Endodermal cell (in vitro differentiated cells): Measurements from ENCODE around the gene CELA1. TPM values are rescaled to one million over a fixed set of nuclear protein-coding genes. Genes with fewer than 3 reads are reported as not detected.
A peak's percentile ranks its signal among the peaks of the same experiment; 100 is the strongest.

Experiments used
- DNase-seq: peaks from one replicate; pipeline ENCODE4 v3.0.0-alpha.2; 2017
- H3K27ac ChIP-seq: 2 replicates; pipeline ENCODE4 v1.5.1; 2013; ENCODE audit warnings: mild to moderate bottlenecking, low read depth, low read length, moderate library complexity
- H3K27me3 ChIP-seq: 2 replicates; pipeline ENCODE4 v1.6.1; 2013; ENCODE audit warnings: mild to moderate bottlenecking, low read length, moderate library complexity; ENCODE audit not compliant: insufficient read depth, control insufficient read depth, poor library complexity, severe bottlenecking
- H3K36me3 ChIP-seq: 2 replicates; pipeline ENCODE4 v1.7.0; 2013; ENCODE audit warnings: mild to moderate bottlenecking, low read length, moderate library complexity; ENCODE audit not compliant: control insufficient read depth, insufficient read depth
- H3K4me1 ChIP-seq: one replicate; pipeline ENCODE4 v1.7.0; 2013; ENCODE audit warnings: low read length; ENCODE audit not compliant: control insufficient read depth, insufficient read depth
- H3K4me3 ChIP-seq: 2 replicates; pipeline ENCODE4 v1.5.1; 2013; ENCODE audit warnings: mild to moderate bottlenecking, low read length, moderate library complexity
- H3K9ac ChIP-seq: 2 replicates; pipeline ENCODE4 v1.6.1; 2013; ENCODE audit warnings: mild to moderate bottlenecking, low read length, moderate library complexity; ENCODE audit not compliant: poor library complexity, severe bottlenecking; ENCODE audit errors: extremely low read depth
- H3K9me3 ChIP-seq: 2 replicates; pipeline ENCODE4 v1.6.1; 2013; ENCODE audit warnings: mild to moderate bottlenecking, low read length, moderate library complexity; ENCODE audit not compliant: control insufficient read depth
- H3K27ac Mint-ChIP-seq: 2 replicates; pipeline ENCODE4 v1.8.0; 2020; ENCODE audit warnings: mixed read lengths
- H3K27me3 Mint-ChIP-seq: 2 replicates; pipeline ENCODE4 v1.8.0; 2021; ENCODE audit warnings: mild to moderate bottlenecking, mixed read lengths; ENCODE audit not compliant: insufficient read depth
- H3K36me3 Mint-ChIP-seq: 2 replicates; pipeline ENCODE4 v1.8.0; 2020; ENCODE audit warnings: low read depth, mixed read lengths
- H3K4me1 Mint-ChIP-seq: 2 replicates; pipeline ENCODE4 v1.8.0; 2020; ENCODE audit warnings: mixed read lengths
- H3K4me3 Mint-ChIP-seq: 2 replicates; pipeline ENCODE4 v1.8.0; 2020; ENCODE audit warnings: mild to moderate bottlenecking, moderate library complexity, mixed read lengths
- H3K9me3 Mint-ChIP-seq: 2 replicates; pipeline ENCODE4 v1.8.0; 2020; ENCODE audit warnings: mild to moderate bottlenecking, mixed read lengths
- CTCF ChIP-seq: fragments of 200-600 bp; sonication (generic); conservative IDR thresholded peaks from 2 replicates; pipeline ENCODE4 v1.5.0; 2021; ENCODE audit warnings: antibody characterized with exemption, mild to moderate bottlenecking
- WGBS, 2 experiments: methylation state at CpG; one replicate each; pipeline versions ENCODE4 v1.1.5 to v1.1.7; 2013; ENCODE audit warnings: missing lambda C conversion rate in 2 of 2, mixed read lengths in 1 of 2; ENCODE audit not compliant: insufficient coverage in 1 of 2, insufficient read length in 1 of 2; 5-methylcytosine and 5-hydroxymethylcytosine counted together
- total RNA-seq, 2 donors: library from RNA; stranded (reverse); fragmentation: NEBNext Ultra II Directional in 1 of 2; extraction: Animal tissue kit (Norgen Biotek cat#: 25700) in 1 of 2; gene quantifications; 2 replicates in 1 of 2; 3 replicates in 1 of 2; pipeline ENCODE4 v1.2.1, GENCODE V29; 2021

CELA1 gene
- total RNA-seq, 2 donors from 2014 or later, result not detected

GRCh38 chr12:51392556-51393237, 46.2 kb upstream of the CELA1 start:
- H3K9ac ChIP-seq, result peak overlapping the region; percentile 79
- Mint-ChIP-seq H3K4me1 (peaks cover 39% of the 10 kb centered on the region), H3K36me3 (peaks cover 16% of the 10 kb centered on the region), H3K27ac (peak overlapping the region; percentile 72), H3K4me3 (peak overlapping the region; percentile 87), H3K27me3 (peaks cover 13% of the 10 kb centered on the region), H3K9me3 (no peaks in the 10 kb centered on the region)
- peaks cover 15% of the 10 kb centered on the region for H3K27me3 ChIP-seq
- peaks cover 6% of the 10 kb centered on the region for H3K36me3 ChIP-seq
- peak overlapping the region; percentile 90 for H3K4me3 ChIP-seq
- H3K9me3 ChIP-seq, result no peaks in the 10 kb centered on the region
- TF ChIP-seq CTCF, result no peak
- H3K4me1 ChIP-seq, result peaks cover 10% of the 10 kb centered on the region
- 27 to 28% methylated on average over 11 to 22 of the region's 22 CpGs for WGBS, 2 experiments
- H3K27ac ChIP-seq, result no peak overlapping the region
- DNase-seq, result peak; percentile 88

GRCh38 chr12:51391283-51392123, 45.0 kb upstream of the CELA1 start, which contains the start of gene GALNT6:
Gene GALNT6, minus strand, starts transcription at chr12:51391406. Its CDS starts 11,625 bp downstream, at chr12:51379781.
- H3K4me3 ChIP-seq, result peak within 1 kb of the TSS; percentile 90
- peaks cover 6% of the 10 kb centered on the region for H3K36me3 ChIP-seq
- Mint-ChIP-seq H3K27me3 (peaks cover 13% of the 10 kb centered on the region), H3K36me3 (peaks cover 16% of the 10 kb centered on the region), H3K4me3 (peak within 1 kb of the TSS; percentile 87), H3K9me3 (no peaks in the 10 kb centered on the region), H3K27ac (peak within 1 kb of the TSS; percentile 93), H3K4me1 (peaks cover 46% of the 10 kb centered on the region)
- H3K27me3 ChIP-seq, result peaks cover 15% of the 10 kb centered on the region
- no peaks in the 10 kb centered on the region for H3K9me3 ChIP-seq
- 0% methylated on average over 26 to 73 of the region's 73 CpGs for WGBS, 2 experiments
- no peak within 1 kb of the TSS for H3K27ac ChIP-seq
- no peak for TF ChIP-seq CTCF
- peaks cover 15% of the 10 kb centered on the region for H3K4me1 ChIP-seq
- H3K9ac ChIP-seq, result peak within 1 kb of the TSS; percentile 79
- DNase-seq, result peak; percentile 95

DNA sequence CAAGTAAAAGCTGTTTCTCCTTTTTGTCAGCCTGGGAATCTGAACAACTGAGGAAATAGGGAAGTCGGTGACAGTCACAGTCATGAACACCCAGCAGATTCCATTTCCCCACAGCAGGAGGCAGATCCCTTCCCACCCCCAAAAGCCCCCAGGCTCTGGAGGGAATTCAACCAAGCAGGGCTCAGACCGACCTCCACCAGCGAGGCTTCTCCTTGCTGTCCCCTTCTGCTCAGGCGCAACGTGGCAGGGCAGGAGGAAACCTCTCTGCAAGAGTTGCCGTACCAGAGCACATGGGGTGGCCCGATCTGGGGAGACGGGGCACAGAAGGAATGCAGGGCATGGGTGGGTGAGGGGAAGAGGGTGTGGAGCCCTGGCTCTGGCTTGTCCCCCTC, 44.4 kb upstream of the CELA1 start:
- 14% methylated on average over 8 of the region's 8 CpGs; no CpG with 5 or more reads in 1 of the 2 experiments for WGBS, 2 experiments
- peaks cover 21% of the 10 kb centered on the region for H3K4me1 ChIP-seq
- no peaks in the 10 kb centered on the region for H3K9me3 ChIP-seq
- peaks cover 13% of the 10 kb centered on the region for H3K27me3 Mint-ChIP-seq
- peaks cover 16% of the 10 kb centered on the region for H3K36me3 Mint-ChIP-seq
- H3K4me3 ChIP-seq, result peak overlapping the region; percentile 90
- H3K27me3 ChIP-seq, result peaks cover 15% of the 10 kb centered on the region
- no peak for DNase-seq
- H3K27ac Mint-ChIP-seq, result peak overlapping the region; percentile 93
- no peak for TF ChIP-seq CTCF
- peak overlapping the region; percentile 79 for H3K9ac ChIP-seq
- H3K36me3 ChIP-seq, result peaks cover 6% of the 10 kb centered on the region
- peak overlapping the region; percentile 87 for H3K4me3 Mint-ChIP-seq
- peaks cover 46% of the 10 kb centered on the region for H3K4me1 Mint-ChIP-seq
- H3K9me3 Mint-ChIP-seq, result no peaks in the 10 kb centered on the region
- H3K27ac ChIP-seq, result no peak overlapping the region
